GM12872 (cell line): ENCODE data around the gene TPP1.

ENCODE experiments used
- TF ChIP-seq, protein P1 (sequence below): IDR thresholded peaks from 3 replicates; pipeline ENCODE4 v1.5.1; 2011; ENCODE audit warnings: low read depth, mild to moderate bottlenecking, low read length, moderate library complexity; ENCODE audit not compliant: insufficient read depth

TPP1 gene

DNA sequence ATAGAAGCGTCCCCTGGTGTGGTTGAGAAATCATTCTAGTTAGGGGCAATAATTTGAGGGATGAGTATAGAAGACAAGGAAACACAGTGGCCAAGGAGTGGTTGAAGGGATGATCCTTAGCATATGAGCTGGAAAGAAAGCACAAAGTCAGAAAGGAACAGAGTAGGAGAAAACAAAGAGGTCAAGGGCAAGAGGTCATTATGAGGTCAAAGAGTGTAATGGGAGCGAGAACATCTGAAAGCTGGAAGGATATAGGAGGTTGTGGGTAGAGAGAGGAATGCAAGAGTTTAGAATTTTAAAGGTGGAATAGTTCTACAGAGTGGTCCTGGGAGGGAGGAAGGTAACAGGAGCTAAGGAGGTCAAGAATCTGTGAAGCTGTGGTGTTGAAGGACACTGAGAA, 34.4 kb upstream of the TPP1 start:
- TF ChIP-seq, protein P1, sequence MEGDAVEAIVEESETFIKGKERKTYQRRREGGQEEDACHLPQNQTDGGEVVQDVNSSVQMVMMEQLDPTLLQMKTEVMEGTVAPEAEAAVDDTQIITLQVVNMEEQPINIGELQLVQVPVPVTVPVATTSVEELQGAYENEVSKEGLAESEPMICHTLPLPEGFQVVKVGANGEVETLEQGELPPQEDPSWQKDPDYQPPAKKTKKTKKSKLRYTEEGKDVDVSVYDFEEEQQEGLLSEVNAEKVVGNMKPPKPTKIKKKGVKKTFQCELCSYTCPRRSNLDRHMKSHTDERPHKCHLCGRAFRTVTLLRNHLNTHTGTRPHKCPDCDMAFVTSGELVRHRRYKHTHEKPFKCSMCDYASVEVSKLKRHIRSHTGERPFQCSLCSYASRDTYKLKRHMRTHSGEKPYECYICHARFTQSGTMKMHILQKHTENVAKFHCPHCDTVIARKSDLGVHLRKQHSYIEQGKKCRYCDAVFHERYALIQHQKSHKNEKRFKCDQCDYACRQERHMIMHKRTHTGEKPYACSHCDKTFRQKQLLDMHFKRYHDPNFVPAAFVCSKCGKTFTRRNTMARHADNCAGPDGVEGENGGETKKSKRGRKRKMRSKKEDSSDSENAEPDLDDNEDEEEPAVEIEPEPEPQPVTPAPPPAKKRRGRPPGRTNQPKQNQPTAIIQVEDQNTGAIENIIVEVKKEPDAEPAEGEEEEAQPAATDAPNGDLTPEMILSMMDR = no peak

DNA sequence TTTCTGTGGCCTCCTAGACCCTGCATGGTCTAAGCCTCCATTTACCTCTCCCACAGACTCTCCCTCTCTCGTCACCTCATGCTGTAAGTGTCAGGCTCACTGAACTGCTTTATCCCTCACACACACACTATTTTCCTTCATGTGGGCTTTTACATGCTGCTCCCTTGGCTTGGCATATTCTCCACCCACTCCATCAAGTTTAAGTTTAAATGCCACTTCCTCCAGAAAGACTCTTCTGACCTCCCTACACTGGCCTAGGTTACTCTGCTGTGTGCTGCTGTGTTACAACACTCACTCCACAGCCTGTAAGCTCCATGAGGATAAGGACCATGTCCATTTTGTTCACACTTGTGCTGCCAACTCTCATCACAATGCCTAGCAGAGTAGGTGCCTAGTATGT, 33.9 kb upstream of the TPP1 start:
- TF ChIP-seq, protein P1 = no peak

DNA sequence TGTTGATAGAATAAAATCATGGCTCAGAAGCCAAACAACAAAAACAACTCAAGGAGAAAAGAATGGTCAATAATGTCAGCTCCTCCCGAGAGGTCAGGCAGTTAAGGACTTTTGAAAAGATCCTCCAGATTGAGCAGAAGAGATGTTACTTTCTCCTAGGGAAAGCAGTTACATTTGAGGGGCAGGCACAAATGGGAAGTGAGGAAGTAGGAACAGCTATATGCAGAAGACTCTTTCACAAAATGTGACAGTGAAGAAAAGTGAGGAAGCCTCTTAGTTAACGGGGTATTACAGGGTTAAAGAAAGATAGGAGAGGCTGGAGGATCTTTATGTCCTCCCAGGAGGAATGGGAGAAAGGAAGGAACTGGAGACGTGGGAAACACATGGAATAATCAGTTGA, 33.0 kb upstream of the TPP1 start:
- TF ChIP-seq, protein P1 = no peak

DNA sequence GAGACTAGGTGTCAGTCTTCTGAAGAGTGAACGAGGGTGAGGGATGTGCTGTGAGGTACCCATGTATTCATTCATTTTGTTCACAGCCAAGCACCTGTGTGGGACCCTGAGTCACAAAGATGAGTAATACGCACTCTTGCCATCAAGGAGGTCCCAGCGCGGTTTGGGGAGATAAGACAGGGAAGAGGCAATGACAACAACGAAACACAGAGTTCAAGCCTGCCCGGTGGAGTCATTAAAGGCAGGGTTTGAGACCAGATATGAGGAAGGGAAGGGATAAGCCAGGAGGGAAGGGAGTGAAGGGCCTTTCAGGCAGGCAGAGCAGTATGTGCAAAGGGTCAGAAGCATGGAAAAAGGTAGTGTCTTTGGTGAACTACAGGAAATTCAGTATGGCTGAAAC, 31.8 kb upstream of the TPP1 start:
- TF ChIP-seq, protein P1 = no peak

DNA sequence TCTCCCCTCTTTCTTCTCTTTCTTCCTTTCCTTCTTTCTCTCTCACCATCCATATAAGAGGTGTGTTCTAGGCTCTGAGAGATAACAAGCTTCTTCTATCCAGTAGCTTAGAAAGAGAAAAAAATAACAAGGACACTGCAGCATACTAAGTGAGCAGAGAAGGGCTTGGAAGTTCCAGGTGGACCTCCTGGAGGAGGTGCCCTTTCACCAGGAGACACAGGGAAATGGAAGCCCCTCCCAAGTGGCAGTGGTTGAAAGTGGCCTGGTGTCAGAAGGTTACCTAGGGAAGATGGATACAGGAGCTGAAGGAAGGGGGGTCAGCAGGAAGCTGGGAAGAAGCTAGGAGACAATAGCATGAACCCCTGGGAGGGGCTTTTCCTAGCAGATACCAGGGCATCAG, 30.9 kb upstream of the TPP1 start:
- TF ChIP-seq, protein P1 = no peak

DNA sequence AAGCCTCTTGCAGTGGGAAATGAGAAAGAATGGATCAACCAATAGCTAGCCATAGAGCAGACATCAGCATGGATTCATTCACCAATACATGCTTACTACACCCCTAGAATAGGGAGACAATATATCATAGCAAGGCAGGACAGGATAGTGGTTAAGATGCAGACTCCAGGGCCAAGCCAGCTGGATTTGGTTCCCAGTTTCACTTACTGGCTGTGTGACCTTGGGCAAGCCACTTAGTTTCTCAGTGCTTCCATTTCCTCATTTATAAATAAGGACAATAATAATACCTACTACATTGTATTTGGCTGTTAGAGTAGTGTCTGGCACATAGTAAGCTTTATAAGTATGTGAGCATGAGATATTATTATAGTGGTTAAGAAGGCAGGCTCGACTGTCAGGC, 29.3 kb upstream of the TPP1 start:
- TF ChIP-seq, protein P1 = no peak

DNA sequence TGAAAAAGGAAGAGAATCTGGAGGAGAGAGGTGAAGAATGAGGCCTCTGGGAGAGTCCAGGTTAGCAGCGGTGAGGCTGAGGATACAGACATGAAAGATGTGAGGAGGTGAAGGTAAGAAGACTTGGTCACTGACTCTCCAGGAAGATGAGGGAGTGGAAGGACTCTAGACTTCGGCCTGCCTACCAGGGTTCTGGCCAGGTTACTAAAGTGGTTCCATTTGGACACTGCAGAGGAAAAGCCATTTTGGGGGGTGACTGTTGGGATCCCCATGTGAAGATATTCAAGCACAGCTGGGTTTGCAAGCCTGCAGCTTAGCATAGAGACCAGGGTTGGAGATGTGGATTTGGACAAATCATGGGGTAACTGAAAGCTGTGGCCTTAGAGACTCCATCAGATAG, 28.6 kb upstream of the TPP1 start:
- TF ChIP-seq, protein P1 = no peak
